GM12878 (cell line): ENCODE results near the gene MYMK.

Experiments used
- MXI1 ChIP-seq: fragments of 150-350 bp; IDR thresholded peaks from 2 replicates; pipeline ENCODE4 v1.6.1; 2011; ENCODE audit warnings: low read depth, mild to moderate bottlenecking, inconsistent platforms, low read length, improper control_type of control experiment
- NFYA ChIP-seq: IDR thresholded peaks from 2 replicates; pipeline ENCODE4 v1.6.1; 2011; ENCODE audit warnings: low read depth, mild to moderate bottlenecking, low read length, improper control_type of control experiment, borderline replicate concordance
- POLR2A ChIP-seq: IDR thresholded peaks from 2 replicates; pipeline ENCODE4 v1.6.1; 2011; ENCODE audit warnings: low read depth, mild to moderate bottlenecking, low read length
- POLR2AphosphoS5 ChIP-seq: IDR thresholded peaks from 2 replicates; pipeline ENCODE4 v1.6.1; 2011; ENCODE audit warnings: mild to moderate bottlenecking, low read length, inconsistent platforms
- YY1 ChIP-seq: IDR thresholded peaks from 2 replicates; pipeline ENCODE4 v1.6.1; 2011; ENCODE audit warnings: low read depth, mild to moderate bottlenecking, low read length
- TF ChIP-seq, protein P1 (sequence below), 3 experiments: IDR thresholded peaks in 2 of 3; conservative IDR thresholded peaks in 1 of 3; 2 replicates each; pipeline ENCODE4 v1.5.1; 2011; ENCODE audit warnings: low read depth in 3 of 3, low read length in 3 of 3, mild to moderate bottlenecking in 3 of 3, control low read depth in 2 of 3, moderate library complexity in 2 of 3, inconsistent platforms in 1 of 3, mixed read lengths in 1 of 3; ENCODE audit not compliant: control insufficient read depth in 2 of 3, insufficient read depth in 1 of 3; ENCODE audit errors: extremely low read depth in 1 of 3

- TF ChIP-seq, protein P1, sequence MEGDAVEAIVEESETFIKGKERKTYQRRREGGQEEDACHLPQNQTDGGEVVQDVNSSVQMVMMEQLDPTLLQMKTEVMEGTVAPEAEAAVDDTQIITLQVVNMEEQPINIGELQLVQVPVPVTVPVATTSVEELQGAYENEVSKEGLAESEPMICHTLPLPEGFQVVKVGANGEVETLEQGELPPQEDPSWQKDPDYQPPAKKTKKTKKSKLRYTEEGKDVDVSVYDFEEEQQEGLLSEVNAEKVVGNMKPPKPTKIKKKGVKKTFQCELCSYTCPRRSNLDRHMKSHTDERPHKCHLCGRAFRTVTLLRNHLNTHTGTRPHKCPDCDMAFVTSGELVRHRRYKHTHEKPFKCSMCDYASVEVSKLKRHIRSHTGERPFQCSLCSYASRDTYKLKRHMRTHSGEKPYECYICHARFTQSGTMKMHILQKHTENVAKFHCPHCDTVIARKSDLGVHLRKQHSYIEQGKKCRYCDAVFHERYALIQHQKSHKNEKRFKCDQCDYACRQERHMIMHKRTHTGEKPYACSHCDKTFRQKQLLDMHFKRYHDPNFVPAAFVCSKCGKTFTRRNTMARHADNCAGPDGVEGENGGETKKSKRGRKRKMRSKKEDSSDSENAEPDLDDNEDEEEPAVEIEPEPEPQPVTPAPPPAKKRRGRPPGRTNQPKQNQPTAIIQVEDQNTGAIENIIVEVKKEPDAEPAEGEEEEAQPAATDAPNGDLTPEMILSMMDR (IDR thresholded peaks at IDR 0.05 in 2 of 3, conservative IDR thresholded peaks at IDR 0.05 in 1 of 3; ENCODE audit: control insufficient read depth in 2 of 3, extremely low read depth in 1 of 3, insufficient read depth in 1 of 3, low read depth in 3 of 3, low read length in 3 of 3), result no peak
- TF ChIP-seq MXI1 (no peak), POLR2A (peak; percentile 61), YY1 (no peak), NFYA (no peak), POLR2AphosphoS5 (no peak)
Observed at GRCh38 chr9:133470427-133470924, 54.3 kb downstream of the MYMK start.
